Stimulated activated CD8-positive, alpha-beta memory T cell treated with anti-CD3 and anti-CD28 coated beads, Interleukin-15, amount 100 ng/mL, for 48 hours (primary cell): ENCODE measurements around the gene CRYGB.

Experiments
- DNase-seq, 2 donors: peaks; one replicate each; pipeline ENCODE4 v3.0.0-alpha.2; 2020; ENCODE audit warnings: low read depth in 2 of 2

CRYGB gene

GRCh38 chr2:208146006-208146405, at the start of gene CRYGB:
CRYGB (minus strand) TSS chr2:208146158; CDS start chr2:208146120, 38 bp downstream.
- no peak for DNase-seq

GRCh38 chr2:208195531-208195930, 49.6 kb upstream of the CRYGB start:
- no peak for DNase-seq

GRCh38 chr2:208192611-208193236, 46.8 kb upstream of the CRYGB start:
- no peak for DNase-seq

GRCh38 chr2:208189810-208190503, 44.0 kb upstream of the CRYGB start, which contains the start of gene C2orf80:
C2orf80 (minus strand) TSS chr2:208190030; CDS start chr2:208186986, 3,044 bp downstream.
- DNase-seq: no peak

- DNase-seq: no peak
Observed at GRCh38 chr2:208189069-208189809, 43.3 kb upstream of the CRYGB start.

GRCh38 chr2:208186893-208187292, 40.9 kb upstream of the CRYGB start:
- no peak for DNase-seq

- DNase-seq: no peak
Observed at GRCh38 chr2:208186465-208186864, 40.5 kb upstream of the CRYGB start.

GRCh38 chr2:208183972-208184705, 38.2 kb upstream of the CRYGB start:
- no peak for DNase-seq

- no peak for DNase-seq
Observed at GRCh38 chr2:208183526-208183925, 37.6 kb upstream of the CRYGB start.

GRCh38 chr2:208182835-208183234, 36.9 kb upstream of the CRYGB start:
- DNase-seq: no peak

- DNase-seq: no peak
Observed at GRCh38 chr2:208179028-208179609, 33.2 kb upstream of the CRYGB start.

GRCh38 chr2:208175840-208176153, 29.8 kb upstream of the CRYGB start:
- no peak for DNase-seq

- DNase-seq: peak; percentile 23 to 27
Observed at GRCh38 chr2:208175069-208175839, 29.3 kb upstream of the CRYGB start.

- DNase-seq: no peak
Observed at GRCh38 chr2:208174144-208174543, 28.2 kb upstream of the CRYGB start.

- DNase-seq: no peak
Observed at GRCh38 chr2:208172125-208172524, 26.2 kb upstream of the CRYGB start.

GRCh38 chr2:208164951-208165755, 19.2 kb upstream of the CRYGB start:
- no peak for DNase-seq

GRCh38 chr2:208163489-208163888, 17.5 kb upstream of the CRYGB start, which contains the start of gene CRYGA:
CRYGA (minus strand) TSS chr2:208163589; CDS start chr2:208163556, 33 bp downstream.
- no peak for DNase-seq

GRCh38 chr2:208156439-208156838, 10.5 kb upstream of the CRYGB start:
- DNase-seq: no peak

GRCh38 chr2:208153156-208153555, 7.2 kb upstream of the CRYGB start:
- no peak for DNase-seq

- DNase-seq: no peak
Observed at GRCh38 chr2:208150956-208151355, 5.0 kb upstream of the CRYGB start.
